Measurements from ENCODE around the gene TMEM150A.

The TMEM150A gene, protein sequence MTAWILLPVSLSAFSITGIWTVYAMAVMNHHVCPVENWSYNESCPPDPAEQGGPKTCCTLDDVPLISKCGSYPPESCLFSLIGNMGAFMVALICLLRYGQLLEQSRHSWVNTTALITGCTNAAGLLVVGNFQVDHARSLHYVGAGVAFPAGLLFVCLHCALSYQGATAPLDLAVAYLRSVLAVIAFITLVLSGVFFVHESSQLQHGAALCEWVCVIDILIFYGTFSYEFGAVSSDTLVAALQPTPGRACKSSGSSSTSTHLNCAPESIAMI

DNA sequence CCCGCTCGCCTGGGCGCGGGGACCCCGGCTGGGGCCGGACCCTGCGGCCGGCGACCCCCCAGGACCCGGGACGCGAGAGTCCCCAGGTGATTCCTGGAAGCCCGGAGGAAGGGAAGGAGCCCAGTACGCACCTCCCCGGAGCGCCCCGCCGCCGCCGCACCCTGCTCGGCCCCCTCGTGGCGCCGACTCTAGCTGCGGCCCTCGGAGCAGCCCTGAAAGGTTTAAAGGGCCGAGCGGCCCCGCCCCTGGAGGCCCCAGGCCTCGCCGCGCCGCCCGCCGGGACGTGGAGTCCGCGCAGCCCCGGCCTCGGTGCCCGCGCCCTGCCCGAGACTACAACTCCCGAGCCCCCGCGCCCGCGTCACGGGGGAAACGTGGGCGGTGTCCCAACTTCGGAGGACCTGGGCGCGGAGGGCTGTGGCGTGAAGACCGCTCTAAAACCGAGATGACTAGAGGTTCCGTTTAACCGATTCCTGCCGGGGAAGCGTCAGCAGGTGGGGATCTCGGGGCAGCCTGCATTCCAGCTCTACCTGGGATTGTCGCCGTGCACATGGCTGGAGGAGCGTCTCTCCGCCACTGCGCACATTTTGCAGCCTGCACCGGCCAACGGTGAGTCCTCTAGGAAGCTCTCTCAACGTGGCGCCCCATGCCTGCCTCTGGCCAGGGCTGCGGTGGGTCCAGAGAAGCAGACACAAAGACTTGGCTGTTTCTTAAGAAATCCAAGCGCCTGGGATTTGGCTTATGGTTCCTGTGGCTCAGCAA lies at the start of gene TMEM150A:
TMEM150A (minus strand) TSS at position 223 of the 759 bp plus-strand sequence. CDS start 750 bp downstream, outside the sequence.
- Histone ChIP-seq H3K36me3 (ENCODE audit: control insufficient read depth, insufficient read depth, low read length) (peaks cover 6% of the 10 kb centered on the region), H3K9me3 (ENCODE audit: control insufficient read depth, low read length) (no peaks in the 10 kb centered on the region), H3K4me3 (ENCODE audit: low read length) (peak within 1 kb of the TSS; percentile 51), H3K27me3 (ENCODE audit: control insufficient read depth, insufficient read depth, low read length) (no peaks in the 10 kb centered on the region), H3K9ac (ENCODE audit: low read length) (peak within 1 kb of the TSS; percentile 70), H3K4me1 (ENCODE audit: control insufficient read depth, insufficient read depth, low read length) (peaks cover 22% of the 10 kb centered on the region)

DNA sequence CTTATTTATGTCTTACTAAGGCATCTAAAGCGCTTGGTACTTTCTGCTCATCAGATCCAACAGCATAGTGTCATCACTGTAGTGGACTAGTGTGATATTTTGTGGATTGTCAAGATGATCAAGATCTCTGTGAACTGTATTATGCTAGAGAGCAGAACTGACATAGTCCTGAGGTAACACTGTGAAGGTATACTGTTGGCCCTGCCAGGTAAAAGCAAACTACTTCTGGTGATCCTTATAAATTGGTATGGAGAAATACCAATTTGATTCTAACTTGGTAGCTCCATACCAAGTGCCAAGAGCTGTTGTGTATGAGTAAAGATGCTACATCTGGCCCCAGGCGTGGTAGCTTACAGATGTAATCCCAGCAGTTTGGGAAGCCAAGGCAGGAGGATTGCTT lies 49.6 kb upstream of the TMEM150A start:
- no peak overlapping the region for H3K9ac ChIP-seq (ENCODE audit: low read length)
- H3K4me3 ChIP-seq (ENCODE audit: low read length), result no peak overlapping the region
- no peaks in the 10 kb centered on the region for H3K4me1 ChIP-seq (ENCODE audit: control insufficient read depth, insufficient read depth, low read length)
- H3K27me3 ChIP-seq (ENCODE audit: control insufficient read depth, insufficient read depth, low read length), result no peaks in the 10 kb centered on the region
- H3K36me3 ChIP-seq (ENCODE audit: control insufficient read depth, insufficient read depth, low read length), result peaks cover 12% of the 10 kb centered on the region
- H3K9me3 ChIP-seq (ENCODE audit: control insufficient read depth, low read length), result no peaks in the 10 kb centered on the region

DNA sequence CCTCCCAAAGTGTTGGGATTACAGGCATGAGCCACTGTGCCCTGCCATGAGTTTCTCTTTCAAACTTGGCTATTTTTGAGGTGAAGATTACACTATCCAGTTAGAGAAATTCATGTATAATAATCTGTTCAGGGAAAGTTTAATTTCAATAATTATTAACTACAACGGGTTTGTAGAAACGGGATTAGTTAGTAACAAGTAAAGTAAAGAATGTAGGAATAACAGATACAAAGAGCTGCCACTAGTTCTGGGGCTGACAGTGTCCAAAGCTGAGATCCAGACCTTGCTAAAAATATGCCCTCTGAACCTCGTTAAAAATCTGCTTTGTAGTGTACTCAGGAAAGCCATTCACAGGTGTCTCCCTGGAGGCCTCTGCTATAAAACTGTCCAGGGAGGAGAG lies 48.6 kb upstream of the TMEM150A start:
- no peaks in the 10 kb centered on the region for H3K9me3 ChIP-seq (ENCODE audit: control insufficient read depth, low read length)

DNA sequence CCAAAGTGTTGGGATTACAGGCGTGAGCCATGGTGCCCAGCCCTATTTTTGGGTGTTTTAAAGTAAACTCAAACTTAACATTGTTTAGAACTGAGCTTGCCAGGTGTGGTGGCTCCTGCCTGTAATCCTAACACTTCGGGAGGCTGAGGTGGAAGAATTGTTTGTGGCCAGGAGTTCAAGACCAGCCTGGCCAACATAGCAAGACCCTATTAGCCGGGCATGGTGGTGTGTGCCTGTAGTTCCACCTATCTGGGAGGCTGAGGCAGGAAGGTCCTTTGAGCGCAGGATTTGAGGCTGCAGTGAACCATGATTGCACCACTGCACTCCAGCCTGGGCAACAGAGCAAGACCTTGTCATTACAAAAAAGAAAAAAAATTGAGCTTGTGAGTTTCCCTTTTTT lies 48.0 kb upstream of the TMEM150A start:
- peaks cover 19% of the 10 kb centered on the region for H3K36me3 ChIP-seq (ENCODE audit: control insufficient read depth, insufficient read depth, low read length)
- H3K4me1 ChIP-seq (ENCODE audit: control insufficient read depth, insufficient read depth, low read length), result no peaks in the 10 kb centered on the region
- no peak overlapping the region for H3K4me3 ChIP-seq (ENCODE audit: low read length)
- H3K27me3 ChIP-seq (ENCODE audit: control insufficient read depth, insufficient read depth, low read length), result no peaks in the 10 kb centered on the region
- no peaks in the 10 kb centered on the region for H3K9me3 ChIP-seq (ENCODE audit: control insufficient read depth, low read length)
- no peak overlapping the region for H3K9ac ChIP-seq (ENCODE audit: low read length)

More for the DNA sequence above, 48.6 kb upstream of the TMEM150A start:
- Histone ChIP-seq H3K9ac (ENCODE audit: low read length) (no peak overlapping the region), H3K4me3 (ENCODE audit: low read length) (no peak overlapping the region), H3K27me3 (ENCODE audit: control insufficient read depth, insufficient read depth, low read length) (no peaks in the 10 kb centered on the region), H3K4me1 (ENCODE audit: control insufficient read depth, insufficient read depth, low read length) (no peaks in the 10 kb centered on the region), H3K36me3 (ENCODE audit: control insufficient read depth, insufficient read depth, low read length) (peaks cover 12% of the 10 kb centered on the region)

DNA sequence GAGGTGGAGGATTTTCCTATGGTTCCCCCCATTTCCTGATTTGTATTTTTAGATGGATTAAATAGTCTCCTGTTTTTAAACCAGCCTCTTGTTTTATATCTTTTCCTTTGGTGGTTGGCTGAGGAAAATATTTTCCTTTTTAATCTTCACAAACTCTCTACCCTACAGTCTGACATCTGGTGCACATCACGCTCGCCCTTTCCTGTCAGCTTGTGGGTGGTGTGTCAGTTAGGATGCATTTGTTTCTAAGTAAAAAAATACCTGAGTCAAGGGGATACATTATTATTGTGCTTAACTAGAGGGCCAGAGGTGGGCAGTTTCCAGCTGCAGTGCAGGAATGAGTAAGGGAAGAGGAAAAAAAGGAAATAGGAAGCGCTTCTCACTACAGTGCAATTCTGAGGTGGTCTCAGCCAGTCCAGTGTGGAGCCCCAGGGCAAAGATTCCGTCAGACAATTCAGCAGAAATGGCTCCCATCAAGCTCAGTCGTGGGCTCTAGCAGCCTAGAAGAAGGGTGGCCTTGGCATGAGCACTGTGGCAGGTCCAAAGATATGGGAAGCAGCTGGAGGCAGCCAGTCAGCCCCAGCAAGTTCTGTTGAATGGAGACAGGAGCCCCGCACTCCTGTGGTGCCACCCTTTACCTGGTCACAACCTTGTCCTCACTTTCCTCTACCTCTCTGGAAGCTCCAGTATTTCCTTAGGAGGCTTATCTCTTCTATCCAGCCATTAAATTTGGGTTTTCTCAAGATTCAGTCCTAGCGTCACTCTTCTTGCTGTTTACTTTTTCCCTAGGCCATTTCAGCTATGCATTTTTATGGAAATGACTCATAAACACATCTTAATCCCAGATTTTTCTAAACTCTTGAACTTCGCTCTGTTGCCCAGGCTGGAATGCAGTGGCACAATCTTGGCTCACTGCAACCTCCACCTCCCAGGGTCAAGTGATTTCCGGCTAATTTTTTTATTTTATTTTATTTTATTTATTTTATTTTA lies 47.0 kb upstream of the TMEM150A start:
- Histone ChIP-seq H3K4me3 (ENCODE audit: low read length) (no peak overlapping the region), H3K9ac (ENCODE audit: low read length) (no peak overlapping the region), H3K9me3 (ENCODE audit: control insufficient read depth, low read length) (no peaks in the 10 kb centered on the region), H3K4me1 (ENCODE audit: control insufficient read depth, insufficient read depth, low read length) (no peaks in the 10 kb centered on the region), H3K27me3 (ENCODE audit: control insufficient read depth, insufficient read depth, low read length) (no peaks in the 10 kb centered on the region), H3K36me3 (ENCODE audit: control insufficient read depth, insufficient read depth, low read length) (peaks cover 22% of the 10 kb centered on the region)

DNA sequence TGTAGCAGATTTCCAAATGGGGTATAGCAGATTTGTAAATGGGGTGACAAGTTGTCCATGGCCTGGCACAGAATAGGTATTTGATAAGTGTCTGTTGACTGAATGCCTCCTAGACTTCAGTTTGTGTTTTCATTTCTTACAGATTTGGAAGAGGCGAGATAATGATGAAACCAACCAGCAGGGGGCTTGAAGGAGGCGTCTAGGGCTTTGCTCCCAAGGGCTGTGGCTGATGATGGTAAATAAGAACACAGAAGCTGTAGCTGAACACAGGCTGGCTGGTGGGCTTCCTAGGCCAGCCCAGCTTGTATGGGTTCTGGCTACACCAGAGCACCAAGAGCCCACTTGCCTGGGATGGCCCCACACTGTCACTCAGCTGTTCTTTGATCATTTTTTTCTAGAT lies 46.1 kb upstream of the TMEM150A start:
- H3K4me1 ChIP-seq (ENCODE audit: control insufficient read depth, insufficient read depth, low read length), result no peaks in the 10 kb centered on the region
- H3K9ac ChIP-seq (ENCODE audit: low read length), result no peak overlapping the region
- no peak overlapping the region for H3K4me3 ChIP-seq (ENCODE audit: low read length)
- H3K9me3 ChIP-seq (ENCODE audit: control insufficient read depth, low read length), result no peaks in the 10 kb centered on the region
- no peaks in the 10 kb centered on the region for H3K27me3 ChIP-seq (ENCODE audit: control insufficient read depth, insufficient read depth, low read length)
- H3K36me3 ChIP-seq (ENCODE audit: control insufficient read depth, insufficient read depth, low read length), result peaks cover 22% of the 10 kb centered on the region

DNA sequence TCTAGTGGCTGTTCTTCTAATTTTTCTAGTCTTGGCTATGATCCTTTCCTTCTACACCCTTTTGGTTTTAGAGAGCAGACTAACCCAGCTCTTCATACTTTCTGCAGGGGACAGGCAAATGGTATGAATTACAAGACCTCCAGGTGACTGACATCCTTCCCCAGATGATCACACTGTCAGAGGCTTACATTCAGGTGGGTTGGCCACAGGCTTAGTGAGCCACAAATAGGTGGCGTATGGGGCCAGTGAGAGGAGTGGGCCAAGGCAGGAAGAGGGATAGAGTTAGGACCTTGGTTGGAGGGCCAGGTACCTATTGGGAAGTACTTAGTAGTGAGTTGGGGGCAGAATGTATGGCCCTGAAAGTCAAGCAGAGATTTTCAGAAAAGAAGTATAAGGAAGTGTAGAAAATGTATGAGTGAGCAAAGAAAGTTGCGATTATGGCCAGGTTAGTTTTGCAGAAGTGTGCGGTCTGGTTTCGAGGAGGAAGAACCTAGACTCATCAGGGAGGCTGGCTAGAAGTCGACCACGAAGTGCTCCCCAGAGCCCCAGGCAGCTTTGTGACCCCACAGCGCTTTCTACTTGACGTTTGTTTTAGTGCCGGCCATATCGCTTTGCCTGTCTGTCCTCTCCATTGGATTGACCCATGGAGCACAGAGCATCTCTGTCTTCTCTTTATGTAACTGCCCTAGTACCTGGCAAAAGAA lies 45.5 kb upstream of the TMEM150A start:
- peaks cover 22% of the 10 kb centered on the region for H3K36me3 ChIP-seq (ENCODE audit: control insufficient read depth, insufficient read depth, low read length)
- no peak overlapping the region for H3K9ac ChIP-seq (ENCODE audit: low read length)
- no peaks in the 10 kb centered on the region for H3K9me3 ChIP-seq (ENCODE audit: control insufficient read depth, low read length)
- H3K27me3 ChIP-seq (ENCODE audit: control insufficient read depth, insufficient read depth, low read length), result no peaks in the 10 kb centered on the region
- H3K4me3 ChIP-seq (ENCODE audit: low read length), result no peak overlapping the region
- no peaks in the 10 kb centered on the region for H3K4me1 ChIP-seq (ENCODE audit: control insufficient read depth, insufficient read depth, low read length)

DNA sequence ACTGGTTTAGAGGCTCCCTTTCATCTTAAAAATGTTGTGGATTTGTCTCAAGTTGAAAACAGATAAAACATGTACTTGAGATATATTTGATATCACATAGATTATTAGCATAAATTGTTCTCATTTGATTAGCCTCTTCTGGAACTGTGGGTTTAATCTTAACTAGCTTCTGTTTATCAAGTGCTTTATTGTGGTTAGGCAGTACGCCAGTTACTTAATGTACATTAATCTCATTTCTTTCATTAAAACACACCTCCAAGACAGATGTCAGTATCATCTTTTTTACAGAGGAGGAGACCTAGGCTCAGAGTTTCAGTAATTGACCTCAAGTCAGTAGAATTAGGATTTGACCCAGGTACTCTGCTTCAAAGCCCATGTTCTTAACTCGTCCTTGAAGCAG lies 43.7 kb upstream of the TMEM150A start:
- H3K36me3 ChIP-seq (ENCODE audit: control insufficient read depth, insufficient read depth, low read length), result peaks cover 22% of the 10 kb centered on the region
- H3K9me3 ChIP-seq (ENCODE audit: control insufficient read depth, low read length), result no peaks in the 10 kb centered on the region
- H3K9ac ChIP-seq (ENCODE audit: low read length), result no peak overlapping the region
- H3K27me3 ChIP-seq (ENCODE audit: control insufficient read depth, insufficient read depth, low read length), result no peaks in the 10 kb centered on the region
- no peaks in the 10 kb centered on the region for H3K4me1 ChIP-seq (ENCODE audit: control insufficient read depth, insufficient read depth, low read length)
- no peak overlapping the region for H3K4me3 ChIP-seq (ENCODE audit: low read length)

DNA sequence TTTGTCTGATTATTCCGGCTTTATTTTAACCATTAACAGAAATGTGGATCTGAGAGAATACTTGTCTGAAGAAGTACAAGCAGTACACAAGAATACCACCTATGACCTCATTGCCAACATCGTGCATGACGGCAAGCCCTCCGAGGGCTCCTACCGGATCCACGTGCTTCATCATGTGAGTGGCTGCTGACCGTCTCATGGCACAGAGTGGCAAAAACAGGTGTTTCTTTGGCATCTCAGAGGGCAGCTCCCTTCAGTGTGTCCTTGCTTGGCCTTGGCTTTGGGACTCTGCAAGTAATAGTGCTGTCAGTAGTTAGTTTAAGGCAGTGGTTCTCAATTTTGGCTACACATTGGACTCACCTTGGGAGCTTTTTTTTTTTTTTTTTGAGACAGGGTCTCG lies 42.4 kb upstream of the TMEM150A start:
- Histone ChIP-seq H3K4me3 (ENCODE audit: low read length) (no peak overlapping the region), H3K36me3 (ENCODE audit: control insufficient read depth, insufficient read depth, low read length) (peaks cover 22% of the 10 kb centered on the region), H3K9ac (ENCODE audit: low read length) (no peak overlapping the region), H3K9me3 (ENCODE audit: control insufficient read depth, low read length) (no peaks in the 10 kb centered on the region), H3K27me3 (ENCODE audit: control insufficient read depth, insufficient read depth, low read length) (no peaks in the 10 kb centered on the region), H3K4me1 (ENCODE audit: control insufficient read depth, insufficient read depth, low read length) (no peaks in the 10 kb centered on the region)

DNA sequence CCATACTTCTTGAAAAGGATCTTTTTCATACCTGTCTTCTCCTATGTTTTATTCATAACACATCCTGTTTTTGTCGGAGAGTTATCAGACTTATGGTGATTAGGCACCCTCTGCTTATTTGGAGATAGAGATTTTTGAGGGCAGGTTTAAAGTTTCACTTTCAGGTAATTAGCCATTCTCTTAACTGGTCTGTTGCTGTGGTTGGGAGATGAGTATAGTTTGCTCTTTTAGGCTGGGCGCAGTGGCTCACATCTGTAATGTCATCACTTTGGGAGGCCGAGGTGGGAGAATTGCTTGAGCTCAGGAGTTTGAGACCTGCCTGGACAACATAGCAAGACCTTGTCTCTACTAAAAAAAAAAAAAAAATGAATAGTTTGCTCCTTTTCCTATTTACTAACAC lies 40.2 kb upstream of the TMEM150A start:
- no peaks in the 10 kb centered on the region for H3K4me1 ChIP-seq (ENCODE audit: control insufficient read depth, insufficient read depth, low read length)
- no peak overlapping the region for H3K9ac ChIP-seq (ENCODE audit: low read length)
- no peaks in the 10 kb centered on the region for H3K9me3 ChIP-seq (ENCODE audit: control insufficient read depth, low read length)
- no peak overlapping the region for H3K4me3 ChIP-seq (ENCODE audit: low read length)
- peaks cover 11% of the 10 kb centered on the region for H3K36me3 ChIP-seq (ENCODE audit: control insufficient read depth, insufficient read depth, low read length)
- H3K27me3 ChIP-seq (ENCODE audit: control insufficient read depth, insufficient read depth, low read length), result no peaks in the 10 kb centered on the region

DNA sequence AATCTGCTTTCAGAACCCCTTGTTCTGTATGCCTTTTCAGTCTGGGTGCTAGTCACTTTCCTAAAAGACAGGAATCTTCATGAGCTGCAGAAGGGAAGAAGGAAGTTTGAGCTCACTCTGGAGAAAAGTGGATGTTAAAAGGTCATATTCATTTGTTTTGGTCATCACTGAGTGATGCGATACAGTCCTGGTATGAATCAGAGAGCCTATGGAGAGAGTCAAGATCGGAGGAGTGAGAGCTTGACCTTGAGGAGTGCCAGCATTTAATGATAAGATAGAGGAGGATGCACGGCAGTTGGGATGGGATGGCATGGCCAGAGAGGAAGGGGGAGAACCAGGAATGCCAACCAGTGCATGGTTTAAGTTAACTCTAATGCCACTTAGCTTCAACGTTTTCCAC lies 33.1 kb upstream of the TMEM150A start:
- Histone ChIP-seq H3K9ac (ENCODE audit: low read length) (no peak overlapping the region), H3K4me3 (ENCODE audit: low read length) (no peak overlapping the region), H3K9me3 (ENCODE audit: control insufficient read depth, low read length) (no peaks in the 10 kb centered on the region), H3K27me3 (ENCODE audit: control insufficient read depth, insufficient read depth, low read length) (no peaks in the 10 kb centered on the region), H3K36me3 (ENCODE audit: control insufficient read depth, insufficient read depth, low read length) (no peaks in the 10 kb centered on the region), H3K4me1 (ENCODE audit: control insufficient read depth, insufficient read depth, low read length) (no peaks in the 10 kb centered on the region)
